Smooth muscle cell (in vitro differentiated cells): Measurements from ENCODE around the gene SOX13. TPM values are rescaled to one million over a fixed set of nuclear protein-coding genes. Genes with fewer than 3 reads are reported as not detected.

Experiments
- DNase-seq: peaks from one replicate; lab custom pipeline; 2025; ENCODE audit not compliant: unreplicated experiment; lab: John Stamatoyannopoulos, UW
- H2AFZ ChIP-seq: fragments of 200-600 bp; sonication (generic); 2 replicates; pipeline ENCODE4 v1.6.0; 2016; ENCODE audit warnings: antibody characterized with exemption, low read depth, mild to moderate bottlenecking
- H3F3A ChIP-seq: fragments of 200-600 bp; sonication (generic); 2 replicates; pipeline ENCODE4 v1.6.0; 2017; ENCODE audit warnings: antibody characterized with exemption, low read depth
- H3K27ac ChIP-seq: fragments of 200-600 bp; sonication (generic); 2 replicates; pipeline ENCODE4 v1.5.1; 2016; ENCODE audit warnings: low read depth, mild to moderate bottlenecking
- H3K27me3 ChIP-seq: fragments of 200-600 bp; sonication (generic); 2 replicates; pipeline ENCODE4 v1.6.1; 2016; ENCODE audit warnings: low read depth, mild to moderate bottlenecking
- H3K36me3 ChIP-seq: fragments of 200-600 bp; sonication (generic); 2 replicates; pipeline ENCODE4 v1.5.1; 2016; ENCODE audit warnings: low read depth
- H3K4me1 ChIP-seq: fragments of 200-600 bp; sonication (generic); 2 replicates; pipeline ENCODE4 v1.5.1; 2016; ENCODE audit warnings: low read depth
- H3K4me2 ChIP-seq: fragments of 200-600 bp; sonication (generic); 2 replicates; pipeline ENCODE4 v1.6.0; 2016; ENCODE audit warnings: mild to moderate bottlenecking
- H3K4me3 ChIP-seq: fragments of 200-600 bp; sonication (generic); 2 replicates; pipeline ENCODE4 v1.5.1; 2016; ENCODE audit warnings: mild to moderate bottlenecking
- H3K79me2 ChIP-seq: fragments of 200-600 bp; sonication (generic); 2 replicates; pipeline ENCODE4 v1.6.0; 2016; ENCODE audit warnings: low read depth, mild to moderate bottlenecking
- H3K9ac ChIP-seq: fragments of 200-600 bp; sonication (generic); 2 replicates; pipeline ENCODE4 v1.6.0; 2016; ENCODE audit warnings: low read depth
- H3K9me3 ChIP-seq: fragments of 200-600 bp; sonication (generic); replicated peaks from 2 replicates; pipeline ENCODE4 v1.5.1; 2016; ENCODE audit warnings: low read depth
- H4K20me1 ChIP-seq: fragments of 200-600 bp; sonication (generic); 2 replicates; pipeline ENCODE4 v1.6.0; 2016; ENCODE audit warnings: low read depth
- WGBS: methylation state at CpG from one replicate; pipeline ENCODE4 v1.1.7; 2016; ENCODE audit warnings: low lambda C conversion rate; 5-methylcytosine and 5-hydroxymethylcytosine counted together
- polyA plus RNA-seq: library from polyadenylated mRNA; unstranded; fragments of >200 nt; fragmentation: Nextera tagmentation; extraction: Ambion mirVana; gene quantifications from 2 replicates; pipeline ENCODE4 v1.2.1, GENCODE V29; 2016
- total RNA-seq: library from RNA; depleted of rRNA; stranded (reverse); fragments of >200 nt; gene quantifications from 2 replicates; pipeline ENCODE4 v1.2.3, GENCODE V29; 2014
- TF ChIP-seq, protein P1 (sequence below): fragments of 200-600 bp; sonication (generic); IDR thresholded peaks from 2 replicates; pipeline ENCODE4 v1.5.1; 2017; ENCODE audit warnings: borderline replicate concordance, mild to moderate bottlenecking, antibody characterized with exemption; ENCODE audit not compliant: insufficient read depth, poor library complexity, severe bottlenecking

Gene SOX13
- total and polyA plus RNA-seq, 2 experiments from 2014 or later: 0.41 to 2.3 TPM

- Histone ChIP-seq H2AFZ (no peak overlapping the region), H3K79me2 (peaks cover 5% of the 10 kb centered on the region), H3K27ac (no peak overlapping the region), H3K4me3 (no peak overlapping the region), H3K9me3 (no peaks in the 10 kb centered on the region), H3K27me3 (no peaks in the 10 kb centered on the region), H3K9ac (no peak overlapping the region), H3F3A (no peaks in the 10 kb centered on the region), H4K20me1 (no peaks in the 10 kb centered on the region), H3K36me3 (no peaks in the 10 kb centered on the region), H3K4me1 (peaks cover 21% of the 10 kb centered on the region), H3K4me2 (no peak overlapping the region)
- no peak for DNase-seq
- WGBS: 29% methylated on average over 2 of the region's 2 CpGs
- TF ChIP-seq, protein P1, sequence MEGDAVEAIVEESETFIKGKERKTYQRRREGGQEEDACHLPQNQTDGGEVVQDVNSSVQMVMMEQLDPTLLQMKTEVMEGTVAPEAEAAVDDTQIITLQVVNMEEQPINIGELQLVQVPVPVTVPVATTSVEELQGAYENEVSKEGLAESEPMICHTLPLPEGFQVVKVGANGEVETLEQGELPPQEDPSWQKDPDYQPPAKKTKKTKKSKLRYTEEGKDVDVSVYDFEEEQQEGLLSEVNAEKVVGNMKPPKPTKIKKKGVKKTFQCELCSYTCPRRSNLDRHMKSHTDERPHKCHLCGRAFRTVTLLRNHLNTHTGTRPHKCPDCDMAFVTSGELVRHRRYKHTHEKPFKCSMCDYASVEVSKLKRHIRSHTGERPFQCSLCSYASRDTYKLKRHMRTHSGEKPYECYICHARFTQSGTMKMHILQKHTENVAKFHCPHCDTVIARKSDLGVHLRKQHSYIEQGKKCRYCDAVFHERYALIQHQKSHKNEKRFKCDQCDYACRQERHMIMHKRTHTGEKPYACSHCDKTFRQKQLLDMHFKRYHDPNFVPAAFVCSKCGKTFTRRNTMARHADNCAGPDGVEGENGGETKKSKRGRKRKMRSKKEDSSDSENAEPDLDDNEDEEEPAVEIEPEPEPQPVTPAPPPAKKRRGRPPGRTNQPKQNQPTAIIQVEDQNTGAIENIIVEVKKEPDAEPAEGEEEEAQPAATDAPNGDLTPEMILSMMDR: no peak
These were observed 30.5 kb downstream of the SOX13 start for GRCh38 chr1:204103431-204103741.

- no peaks in the 10 kb centered on the region for H3K79me2 ChIP-seq
- no peak overlapping the region for H2AFZ ChIP-seq
- no peaks in the 10 kb centered on the region for H3K36me3 ChIP-seq
- peaks cover 28% of the 10 kb centered on the region for H3K4me1 ChIP-seq
- no peaks in the 10 kb centered on the region for H4K20me1 ChIP-seq
- TF ChIP-seq, protein P1: no peak
- H3K9ac ChIP-seq: no peak overlapping the region
- H3K4me3 ChIP-seq: no peak overlapping the region
- H3K27ac ChIP-seq: no peak overlapping the region
- no peak overlapping the region for H3K4me2 ChIP-seq
- H3F3A ChIP-seq: no peaks in the 10 kb centered on the region
- H3K27me3 ChIP-seq: no peaks in the 10 kb centered on the region
- H3K9me3 ChIP-seq: no peaks in the 10 kb centered on the region
- no peak for DNase-seq
- WGBS: 66% methylated on average over 14 of the region's 14 CpGs
These were observed 31.6 kb downstream of the SOX13 start for GRCh38 chr1:204104331-204105130.

- Histone ChIP-seq H2AFZ (no peak overlapping the region), H3K4me1 (peaks cover 29% of the 10 kb centered on the region), H3F3A (no peaks in the 10 kb centered on the region), H3K27me3 (no peaks in the 10 kb centered on the region), H3K9ac (no peak overlapping the region), H3K4me2 (no peak overlapping the region), H3K36me3 (no peaks in the 10 kb centered on the region), H4K20me1 (no peaks in the 10 kb centered on the region), H3K4me3 (no peak overlapping the region), H3K79me2 (no peaks in the 10 kb centered on the region), H3K27ac (no peak overlapping the region), H3K9me3 (no peaks in the 10 kb centered on the region)
- TF ChIP-seq, protein P1: no peak
- DNase-seq: no peak
- 96% methylated on average over 6 of the region's 6 CpGs for WGBS
These were observed 32.2 kb downstream of the SOX13 start for GRCh38 chr1:204105131-204105515.

DNA sequence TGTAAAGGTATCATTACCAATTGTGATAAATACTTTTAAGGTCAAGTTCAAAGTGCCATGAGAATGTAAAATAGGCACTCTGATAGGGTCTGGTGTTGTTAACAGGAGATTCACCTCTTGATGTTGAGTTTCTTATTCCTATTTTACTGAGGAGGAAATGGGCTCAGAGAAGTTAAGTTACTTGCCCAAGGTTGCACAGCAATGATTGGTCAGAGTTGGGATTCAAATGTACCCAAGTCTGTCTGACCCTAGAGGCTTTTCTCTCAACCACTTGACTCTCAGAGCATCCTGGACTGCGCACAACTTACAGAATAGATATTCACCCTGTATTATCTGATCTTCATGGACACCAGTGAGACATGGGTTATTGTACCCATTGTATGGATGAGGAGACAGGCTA is 33.9 kb downstream of the SOX13 start:
- peaks cover 29% of the 10 kb centered on the region for H3K4me1 ChIP-seq
- 100% methylated on average over 1 of the region's 1 CpG for WGBS
- peaks cover 4% of the 10 kb centered on the region for H3K79me2 ChIP-seq

More for the DNA sequence above, 33.9 kb downstream of the SOX13 start:
- DNase-seq: no peak
- Histone ChIP-seq H3K27me3 (no peaks in the 10 kb centered on the region), H3K36me3 (no peaks in the 10 kb centered on the region), H4K20me1 (no peaks in the 10 kb centered on the region), H3K9ac (no peak overlapping the region), H3K9me3 (no peaks in the 10 kb centered on the region), H2AFZ (no peak overlapping the region), H3K4me2 (no peak overlapping the region), H3F3A (no peaks in the 10 kb centered on the region), H3K4me3 (no peak overlapping the region), H3K27ac (no peak overlapping the region)
- TF ChIP-seq, protein P1: no peak
